Thymus (tissue), 11 donors: ENCODE data around the gene KIFAP3. TPM values are rescaled to one million over a fixed set of nuclear protein-coding genes. Genes with fewer than 3 reads are reported as not detected.
A peak's percentile ranks its signal among the peaks of the same experiment; 100 is the strongest.

ENCODE experiments used
- DNase-seq, 9 donors: peaks; one replicate each; pipeline ENCODE4 v3.0.0-alpha.2; 2013; ENCODE audit warnings: low spot score in 9 of 9, low read depth in 6 of 9, missing footprints in 1 of 9
- H3K27ac ChIP-seq, 2 donors: one replicate each; pipeline ENCODE4 v1.5.1; 2013; ENCODE audit warnings: control low read depth in 1 of 2, low read depth in 1 of 2, low read length in 1 of 2, mild to moderate bottlenecking in 1 of 2, moderate library complexity in 1 of 2
- H3K27me3 ChIP-seq, 2 donors: one replicate each; pipeline ENCODE4 v1.5.1; 2013; ENCODE audit warnings: low read length in 1 of 2; ENCODE audit not compliant: control insufficient read depth in 2 of 2, insufficient read depth in 1 of 2
- H3K36me3 ChIP-seq, 2 donors: one replicate each; pipeline ENCODE4 v1.5.1; 2013; ENCODE audit warnings: low read length in 1 of 2, mild to moderate bottlenecking in 1 of 2, moderate library complexity in 1 of 2; ENCODE audit not compliant: control insufficient read depth in 2 of 2, insufficient read depth in 2 of 2
- H3K4me1 ChIP-seq, 2 donors: one replicate each; pipeline ENCODE4 v1.5.1; 2013; ENCODE audit warnings: low read length in 2 of 2; ENCODE audit not compliant: control insufficient read depth in 2 of 2, insufficient read depth in 2 of 2
- H3K4me3 ChIP-seq, 2 donors: one replicate each; pipeline ENCODE4 v1.5.1; 2013; ENCODE audit warnings: low read length in 2 of 2, control low read depth in 1 of 2, mild to moderate bottlenecking in 1 of 2
- H3K9me3 ChIP-seq, 2 donors: one replicate each; pipeline ENCODE4 v1.5.1; 2013; ENCODE audit warnings: low read length in 1 of 2, mild to moderate bottlenecking in 1 of 2; ENCODE audit not compliant: control insufficient read depth in 2 of 2, insufficient read depth in 1 of 2
- WGBS: extraction: QIAGEN DNeasy Blood & Tissue Kit; methylation state at CpG from one replicate; pipeline ENCODE4 v1.1.7; 2013; 5-methylcytosine and 5-hydroxymethylcytosine counted together
- polyA plus RNA-seq: library from polyadenylated mRNA; stranded (reverse); fragments of 200-250 nt; gene quantifications from one replicate; pipeline ENCODE4 v1.2.3, GENCODE V29; 2013
- total RNA-seq: library from RNA; stranded (reverse); fragments of 120-200 nt; gene quantifications from one replicate; pipeline ENCODE4 v1.2.4, GENCODE V29; 2013
- donor health status: healthy.

KIFAP3 gene
- total and polyA plus RNA-seq, 2 donors: 19.5 to 25.8 TPM

DNA sequence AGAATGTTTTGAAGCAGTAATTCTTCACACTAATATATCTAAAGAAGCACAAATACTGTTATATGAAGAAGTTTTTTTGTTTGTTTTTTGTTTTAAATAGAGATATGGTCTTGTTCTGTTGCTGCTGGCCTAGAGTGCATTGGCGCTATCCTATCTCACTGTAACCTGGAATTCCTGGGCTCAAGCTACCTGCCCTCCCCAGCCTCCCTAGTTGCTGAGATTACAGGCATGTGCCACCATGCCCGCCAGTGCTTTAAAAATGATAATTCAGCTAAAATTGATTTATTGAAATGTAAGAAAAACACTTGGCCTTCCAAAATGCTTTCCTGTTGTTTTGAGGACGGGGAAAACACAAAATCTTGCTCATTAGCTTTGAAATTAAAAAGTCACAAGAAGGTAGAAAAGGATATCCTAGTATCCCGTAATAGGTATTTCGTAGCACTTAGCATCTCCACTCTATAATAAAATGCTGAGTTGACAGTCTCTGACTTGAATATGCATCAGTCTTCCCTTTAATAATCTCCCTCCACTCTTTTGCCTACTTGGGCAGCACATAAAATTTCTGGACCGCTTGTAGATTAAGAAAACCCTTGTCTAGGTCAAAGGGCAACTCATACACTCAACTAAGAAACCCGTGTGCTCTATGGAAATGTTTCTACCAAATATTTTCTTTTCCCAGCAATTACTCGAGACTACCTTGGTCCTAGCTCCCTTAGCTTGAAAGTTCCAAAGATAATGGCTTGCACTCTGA lies 182.1 kb downstream of the KIFAP3 start:
- DNase-seq: peak in 1 of 9 donors; percentile 5
- H3K36me3 ChIP-seq: peaks cover 0 to 10% of the 10 kb centered on the region in 2 donors
- WGBS: 72% methylated on average over 8 of the region's 8 CpGs
- peaks cover 23 to 25% of the 10 kb centered on the region in 2 donors for H3K4me1 ChIP-seq
- H3K4me3 ChIP-seq: peak overlapping the region; percentile 80 to 87
- no peaks in the 10 kb centered on the region for H3K9me3 ChIP-seq
- peak overlapping the region; percentile 21 to 98 for H3K27ac ChIP-seq
- H3K27me3 ChIP-seq: peaks cover 0 to 3% of the 10 kb centered on the region in 2 donors

- H3K36me3 ChIP-seq: peaks cover 0 to 18% of the 10 kb centered on the region in 2 donors
- DNase-seq: no peak
- 71% methylated on average over 2 of the region's 2 CpGs for WGBS
- peak overlapping the region; percentile 74 for H3K27ac ChIP-seq
- H3K4me1 ChIP-seq: peaks cover 23 to 25% of the 10 kb centered on the region in 2 donors
- no peak overlapping the region for H3K4me3 ChIP-seq
- H3K9me3 ChIP-seq: no peaks in the 10 kb centered on the region
- no peaks in the 10 kb centered on the region for H3K27me3 ChIP-seq
Observed at GRCh38 chr1:169891539-169891885, 183.0 kb downstream of the KIFAP3 start.

DNA sequence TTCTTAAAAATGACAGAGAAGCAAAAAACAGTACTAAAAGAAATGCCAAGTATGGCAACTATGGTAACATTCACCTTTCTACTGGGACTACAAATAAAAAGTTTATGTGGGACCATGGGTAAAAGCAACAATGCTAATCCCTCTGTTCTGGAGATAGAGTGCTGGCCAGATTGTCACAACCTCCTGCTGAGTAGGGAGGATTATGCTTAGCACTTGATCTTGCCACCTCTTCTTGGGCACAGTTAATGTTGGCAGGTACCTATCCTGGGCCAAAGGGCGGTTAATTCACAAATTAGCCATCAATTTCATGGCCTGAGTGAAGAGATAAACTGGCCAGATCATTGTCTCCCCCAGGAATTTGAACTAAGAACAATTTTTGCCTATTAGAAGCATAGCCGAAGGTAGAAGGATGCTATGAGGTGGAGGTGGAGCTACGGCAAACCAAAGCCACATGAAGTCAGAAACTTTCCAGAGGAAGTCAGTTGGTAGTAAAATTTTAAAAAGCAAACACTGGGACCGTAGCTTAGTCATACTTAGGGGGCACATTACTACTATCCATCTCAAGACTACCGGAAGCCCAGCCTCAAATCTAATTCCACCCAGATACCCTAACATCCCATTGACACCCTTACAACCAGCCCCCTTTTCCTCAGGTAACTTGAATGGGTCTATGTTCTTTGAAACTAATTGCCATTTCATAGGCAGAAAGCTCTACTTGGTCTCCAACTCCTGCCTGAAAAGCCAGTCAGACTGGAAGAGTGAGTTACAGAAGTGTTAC lies 183.5 kb downstream of the KIFAP3 start:
- H3K4me3 ChIP-seq: peak overlapping the region in 1 of 2 donors; percentile 8
- 25% methylated on average over 5 of the region's 5 CpGs for WGBS

GRCh38 chr1:169889871-169890270 lies 184.6 kb downstream of the KIFAP3 start:
- over 99% methylated on average over 2 of the region's 2 CpGs for WGBS
- Histone ChIP-seq H3K4me3 (no peak overlapping the region), H3K27ac (no peak overlapping the region), H3K27me3 (no peaks in the 10 kb centered on the region), H3K9me3 (no peaks in the 10 kb centered on the region), H3K36me3 (peaks cover 3 to 29% of the 10 kb centered on the region in 2 donors), H3K4me1 (peaks cover 23 to 25% of the 10 kb centered on the region in 2 donors)
- no peak for DNase-seq

More for the DNA sequence above, 183.5 kb downstream of the KIFAP3 start:
- Histone ChIP-seq H3K27me3 (no peaks in the 10 kb centered on the region), H3K4me1 (peaks cover 23 to 25% of the 10 kb centered on the region in 2 donors), H3K9me3 (no peaks in the 10 kb centered on the region), H3K27ac (peak overlapping the region; percentile 74), H3K36me3 (peaks cover 0 to 23% of the 10 kb centered on the region in 2 donors)
- DNase-seq: peak in 3 of 9 donors; percentile 23 to 53 (median 37)

- DNase-seq: no peak
- Histone ChIP-seq H3K4me3 (no peak overlapping the region), H3K4me1 (peaks cover 11 to 12% of the 10 kb centered on the region in 2 donors), H3K9me3 (no peaks in the 10 kb centered on the region), H3K36me3 (peaks cover 5 to 35% of the 10 kb centered on the region in 2 donors), H3K27me3 (no peaks in the 10 kb centered on the region), H3K27ac (no peak overlapping the region)
- WGBS: 98% methylated on average over 2 of the region's 2 CpGs
Observed at GRCh38 chr1:169886931-169887330, 187.6 kb downstream of the KIFAP3 start.

- Histone ChIP-seq H3K4me1 (peaks cover 8 to 10% of the 10 kb centered on the region in 2 donors), H3K36me3 (peaks cover 6 to 35% of the 10 kb centered on the region in 2 donors), H3K27me3 (no peaks in the 10 kb centered on the region), H3K9me3 (no peaks in the 10 kb centered on the region), H3K4me3 (no peak overlapping the region), H3K27ac (no peak overlapping the region)
- 96% methylated on average over 1 of the region's 1 CpG for WGBS
- DNase-seq: no peak
Observed at GRCh38 chr1:169886422-169886821, 188.1 kb downstream of the KIFAP3 start.

DNA sequence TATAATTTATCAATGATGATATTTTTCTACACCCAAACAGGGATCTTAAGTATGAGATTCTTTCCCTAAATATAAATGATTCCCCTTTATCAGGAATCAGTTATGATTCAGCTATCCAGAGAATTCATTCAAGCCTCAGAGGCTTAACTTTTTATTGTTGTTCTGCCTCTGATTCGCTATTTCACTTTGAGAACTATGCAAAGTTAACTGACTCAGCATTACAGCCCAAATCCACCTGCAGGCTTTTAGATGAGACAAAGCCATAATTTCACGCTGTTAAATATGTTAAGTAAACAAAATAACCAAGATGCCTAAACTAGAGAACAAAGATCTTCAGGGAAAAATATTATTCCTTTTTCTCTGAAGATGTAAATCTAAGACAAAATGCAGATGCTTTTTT lies 189.3 kb downstream of the KIFAP3 start:
- Histone ChIP-seq H3K9me3 (no peaks in the 10 kb centered on the region), H3K4me1 (peaks cover 0 to 2% of the 10 kb centered on the region in 2 donors), H3K27me3 (no peaks in the 10 kb centered on the region), H3K36me3 (peaks cover 6 to 35% of the 10 kb centered on the region in 2 donors), H3K4me3 (no peak overlapping the region), H3K27ac (no peak overlapping the region)
- WGBS: 97% methylated on average over 2 of the region's 2 CpGs
- no peak for DNase-seq

GRCh38 chr1:169884634-169885033 lies 189.9 kb downstream of the KIFAP3 start:
- H3K27me3 ChIP-seq: no peaks in the 10 kb centered on the region
- H3K4me3 ChIP-seq: no peak overlapping the region
- no peak for DNase-seq
- H3K36me3 ChIP-seq: peaks cover 6 to 35% of the 10 kb centered on the region in 2 donors
- no peaks in the 10 kb centered on the region for H3K4me1 ChIP-seq
- H3K9me3 ChIP-seq: no peaks in the 10 kb centered on the region
- H3K27ac ChIP-seq: no peak overlapping the region

DNA sequence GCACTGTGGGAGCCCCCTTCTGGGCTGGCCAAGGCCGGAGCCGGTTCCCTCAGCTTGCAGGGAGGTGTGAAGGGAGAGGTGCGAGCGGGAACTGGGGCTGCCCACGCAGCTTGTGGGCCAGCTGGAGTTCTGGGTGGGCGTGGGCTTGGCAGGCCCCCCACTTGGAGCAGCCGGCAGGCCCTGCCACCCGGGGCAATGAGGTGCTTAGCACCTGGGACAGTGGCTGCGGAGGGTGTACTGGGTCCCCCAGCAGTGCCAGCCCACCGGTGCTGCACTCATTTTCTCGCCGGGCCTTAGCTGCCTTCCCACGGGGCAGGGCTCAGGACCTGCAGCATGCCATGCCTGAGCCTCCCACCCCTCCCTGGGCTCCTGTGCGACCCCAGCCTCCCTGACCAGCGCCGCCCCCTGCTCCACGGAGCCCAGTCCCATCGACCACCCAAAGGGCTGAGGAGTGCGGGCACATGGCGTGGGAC lies 192.4 kb downstream of the KIFAP3 start:
- Histone ChIP-seq H3K4me3 (no peak overlapping the region), H3K36me3 (peaks cover 6 to 35% of the 10 kb centered on the region in 2 donors), H3K9me3 (no peaks in the 10 kb centered on the region), H3K4me1 (no peaks in the 10 kb centered on the region), H3K27me3 (no peaks in the 10 kb centered on the region), H3K27ac (no peak overlapping the region)
- DNase-seq: no peak
- WGBS: 98% methylated on average over 20 of the region's 20 CpGs
